ENCODE measurements around the gene TMEM114. TPM values are rescaled to one million over a fixed set of nuclear protein-coding genes. Genes with fewer than 3 reads are reported as not detected.

Gene TMEM114
- total RNA-seq, 4 donors from 2014 or later = not detected

DNA sequence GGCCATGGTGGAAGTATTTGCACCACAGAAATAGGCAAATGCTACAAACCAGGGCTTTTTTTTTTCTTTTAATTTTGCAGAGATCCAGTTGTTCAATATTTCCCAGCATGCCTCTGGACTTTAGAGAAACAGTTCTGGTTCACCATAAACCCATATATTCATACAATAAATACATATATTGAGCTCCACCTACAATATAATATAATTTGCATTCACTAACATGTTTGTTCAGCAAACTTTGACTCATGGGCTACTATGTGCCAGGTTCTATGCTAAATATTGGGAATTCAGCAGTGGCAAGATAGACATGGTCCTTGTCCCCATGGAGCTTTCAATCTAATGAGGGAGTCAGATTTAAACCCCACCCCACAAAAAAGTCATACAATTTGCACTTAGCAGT is 3.2 kb downstream of the TMEM114 start:
- Histone ChIP-seq H3K4me1 (peaks cover 0 to 18% (median 0%) of the 10 kb centered on the region in 4 donors), H3K27ac (no peak overlapping the region), H3K4me3 (no peak overlapping the region), H3K27me3 (peaks cover 0 to 23% of the 10 kb centered on the region in 2 donors), H3K9me3 (no peaks in the 10 kb centered on the region), H3K36me3 (no peaks in the 10 kb centered on the region)
- TF ChIP-seq POLR2A (IDR thresholded peaks at IDR 0.05) = no peak
- TF ChIP-seq, protein P1, sequence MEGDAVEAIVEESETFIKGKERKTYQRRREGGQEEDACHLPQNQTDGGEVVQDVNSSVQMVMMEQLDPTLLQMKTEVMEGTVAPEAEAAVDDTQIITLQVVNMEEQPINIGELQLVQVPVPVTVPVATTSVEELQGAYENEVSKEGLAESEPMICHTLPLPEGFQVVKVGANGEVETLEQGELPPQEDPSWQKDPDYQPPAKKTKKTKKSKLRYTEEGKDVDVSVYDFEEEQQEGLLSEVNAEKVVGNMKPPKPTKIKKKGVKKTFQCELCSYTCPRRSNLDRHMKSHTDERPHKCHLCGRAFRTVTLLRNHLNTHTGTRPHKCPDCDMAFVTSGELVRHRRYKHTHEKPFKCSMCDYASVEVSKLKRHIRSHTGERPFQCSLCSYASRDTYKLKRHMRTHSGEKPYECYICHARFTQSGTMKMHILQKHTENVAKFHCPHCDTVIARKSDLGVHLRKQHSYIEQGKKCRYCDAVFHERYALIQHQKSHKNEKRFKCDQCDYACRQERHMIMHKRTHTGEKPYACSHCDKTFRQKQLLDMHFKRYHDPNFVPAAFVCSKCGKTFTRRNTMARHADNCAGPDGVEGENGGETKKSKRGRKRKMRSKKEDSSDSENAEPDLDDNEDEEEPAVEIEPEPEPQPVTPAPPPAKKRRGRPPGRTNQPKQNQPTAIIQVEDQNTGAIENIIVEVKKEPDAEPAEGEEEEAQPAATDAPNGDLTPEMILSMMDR (IDR thresholded peaks at IDR 0.05) = no peak
- no peak for DNase-seq

- peaks cover 0 to 23% of the 10 kb centered on the region in 2 donors for H3K27me3 ChIP-seq
- DNase-seq = no peak
- H3K36me3 ChIP-seq = no peaks in the 10 kb centered on the region
Observed at GRCh38 chr16:8585857-8586256, 4.5 kb downstream of the TMEM114 start.

GRCh38 chr16:8585041-8585440 is 5.3 kb downstream of the TMEM114 start:
- Histone ChIP-seq H3K4me3 (no peak overlapping the region), H3K9me3 (no peaks in the 10 kb centered on the region), H3K27me3 (peaks cover 0 to 17% of the 10 kb centered on the region in 2 donors), H3K36me3 (no peaks in the 10 kb centered on the region), H3K4me1 (peaks cover 0 to 14% (median 0%) of the 10 kb centered on the region in 4 donors), H3K27ac (no peak overlapping the region)
- TF ChIP-seq, protein P1 (IDR thresholded peaks at IDR 0.05) = no peak
- TF ChIP-seq POLR2A (IDR thresholded peaks at IDR 0.05) = no peak
- DNase-seq = no peak

More at GRCh38 chr16:8585857-8586256, 4.5 kb downstream of the TMEM114 start:
- Histone ChIP-seq H3K4me3 (no peak overlapping the region), H3K4me1 (peaks cover 0 to 18% (median 0%) of the 10 kb centered on the region in 4 donors), H3K27ac (no peak overlapping the region), H3K9me3 (no peaks in the 10 kb centered on the region)
- TF ChIP-seq, protein P1 (IDR thresholded peaks at IDR 0.05) = no peak
- TF ChIP-seq POLR2A (IDR thresholded peaks at IDR 0.05) = no peak

DNA sequence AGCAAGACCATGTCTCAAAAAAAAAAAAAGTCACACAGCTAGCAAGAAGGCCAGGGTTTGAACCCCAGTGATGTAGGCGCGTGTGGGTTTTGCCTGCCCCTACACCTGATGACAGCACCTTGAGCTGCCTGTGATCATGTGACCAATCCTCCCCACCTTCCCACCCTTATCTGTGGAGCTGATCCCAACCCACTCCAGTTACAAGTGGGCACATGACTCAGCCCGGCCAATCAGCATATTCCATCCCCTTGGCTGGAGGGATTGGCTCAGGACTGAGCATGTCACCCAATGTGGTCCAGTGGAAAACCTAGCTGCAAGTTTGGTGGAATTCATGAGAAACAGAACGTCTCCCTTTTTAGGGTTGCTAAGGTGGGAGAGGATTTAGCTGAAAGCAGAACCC is 6.6 kb downstream of the TMEM114 start:
- TF ChIP-seq, protein P1 (IDR thresholded peaks at IDR 0.05) = no peak
- no peak for TF ChIP-seq POLR2A (IDR thresholded peaks at IDR 0.05)
- peaks cover 0 to under 1% (median 0%) of the 10 kb centered on the region in 4 donors for H3K4me1 ChIP-seq
- no peak overlapping the region for H3K27ac ChIP-seq
- no peaks in the 10 kb centered on the region for H3K36me3 ChIP-seq
- no peaks in the 10 kb centered on the region for H3K9me3 ChIP-seq
- H3K4me3 ChIP-seq = no peak overlapping the region
- H3K27me3 ChIP-seq = peaks cover 0 to 4% of the 10 kb centered on the region in 2 donors
- DNase-seq = no peak

GRCh38 chr16:8583199-8583598 is 7.1 kb downstream of the TMEM114 start:
- TF ChIP-seq, protein P1 (IDR thresholded peaks at IDR 0.05) = no peak
- TF ChIP-seq POLR2A (IDR thresholded peaks at IDR 0.05) = no peak
- no peak overlapping the region for H3K27ac ChIP-seq

More at GRCh38 chr16:8583199-8583598, 7.1 kb downstream of the TMEM114 start:
- Histone ChIP-seq H3K4me3 (no peak overlapping the region), H3K9me3 (no peaks in the 10 kb centered on the region), H3K4me1 (no peaks in the 10 kb centered on the region), H3K27me3 (no peaks in the 10 kb centered on the region), H3K36me3 (no peaks in the 10 kb centered on the region)
- DNase-seq = no peak
